HEK293T (cell line): ENCODE measurements around the gene IQSEC1.
A peak's percentile ranks its signal among the peaks of the same experiment; 100 is the strongest.

ENCODE experiments used
- CTCF ChIA-PET: fragments of 350-600 bp; formaldehyde crosslinking; extraction: SDS; loops from one replicate; lab custom pipeline; 2021; ENCODE audit warnings: antibody characterized with exemption, inconsistent platforms; lab: Yijun Ruan, JAX
- POLR2A ChIA-PET: fragments of 350-600 bp; formaldehyde crosslinking; extraction: SDS; loops from one replicate; lab custom pipeline; 2020; ENCODE audit warnings: antibody characterized with exemption, inconsistent platforms; lab: Yijun Ruan, JAX
- DNase-seq: peaks from one replicate; pipeline ENCODE4 v3.0.0; 2012; ENCODE audit warnings: mixed read lengths; ENCODE audit errors: extremely low spot score
- ARNT ChIP-seq: fragments of 450-650 bp; IDR thresholded peaks from 2 replicates; pipeline ENCODE4 v1.6.1; 2017; ENCODE audit warnings: mild to moderate bottlenecking
- BHLHE40 ChIP-seq: fragments of 450-650 bp; IDR thresholded peaks from 2 replicates; pipeline ENCODE4 v1.6.1; 2016; ENCODE audit warnings: mild to moderate bottlenecking, moderate library complexity, borderline replicate concordance
- CTBP1 ChIP-seq: fragments of 450-650 bp; IDR thresholded peaks from 2 replicates; pipeline ENCODE4 v1.6.1; 2016; ENCODE audit warnings: borderline replicate concordance
- ELF4 ChIP-seq: fragments of 450-650 bp; IDR thresholded peaks from 2 replicates; pipeline ENCODE4 v1.6.1; 2017; ENCODE audit warnings: antibody characterized with exemption
- FOXA1 ChIP-seq: fragments of 450-650 bp; IDR thresholded peaks from 2 replicates; pipeline ENCODE4 v1.6.1; 2016; ENCODE audit warnings: mild to moderate bottlenecking
- FOXK2 ChIP-seq: fragments of 450-650 bp; IDR thresholded peaks from 2 replicates; pipeline ENCODE4 v1.6.1; 2016; ENCODE audit warnings: mild to moderate bottlenecking
- FOXM1 ChIP-seq: fragments of 450-650 bp; IDR thresholded peaks from 2 replicates; pipeline ENCODE4 v1.6.1; 2017; ENCODE audit warnings: mild to moderate bottlenecking, borderline replicate concordance
- HDGF ChIP-seq: fragments of 450-650 bp; IDR thresholded peaks from 2 replicates; pipeline ENCODE4 v1.6.1; 2017; ENCODE audit warnings: antibody characterized with exemption, borderline replicate concordance
- L3MBTL2 ChIP-seq: fragments of 450-650 bp; conservative IDR thresholded peaks from 2 replicates; pipeline ENCODE4 v1.6.1; 2016; ENCODE audit warnings: mild to moderate bottlenecking
- LEF1 ChIP-seq: fragments of 450-650 bp; IDR thresholded peaks from 2 replicates; pipeline ENCODE4 v1.6.1; 2017; ENCODE audit warnings: mild to moderate bottlenecking, borderline replicate concordance
- NFRKB ChIP-seq: fragments of 450-650 bp; IDR thresholded peaks from 2 replicates; pipeline ENCODE4 v1.6.1; 2016; ENCODE audit warnings: mild to moderate bottlenecking, moderate library complexity
- SP1 ChIP-seq: fragments of 450-650 bp; IDR thresholded peaks from 2 replicates; pipeline ENCODE4 v1.6.1; 2017
- SUZ12 ChIP-seq: fragments of 450-650 bp; IDR thresholded peaks from 2 replicates; pipeline ENCODE4 v1.6.1; 2016; ENCODE audit warnings: mild to moderate bottlenecking
- TARDBP ChIP-seq: fragments of 450-650 bp; IDR thresholded peaks from 2 replicates; pipeline ENCODE4 v1.6.1; 2016
- ZNF384 ChIP-seq: fragments of 450-650 bp; IDR thresholded peaks from 2 replicates; pipeline ENCODE4 v1.6.1; 2016
- TF ChIP-seq, protein P1 (sequence below): fragments of 450-650 bp; IDR thresholded peaks from 2 replicates; pipeline ENCODE4 v1.6.1; 2016

Gene IQSEC1

GRCh38 chr3:13073326-13074005, at the start of gene IQSEC1:
TSS of gene IQSEC1 (minus strand) at chr3:13073429. CDS start at chr3:13073014, 415 bp downstream.
- CTCF ChIA-PET, result no interaction called here
- DNase-seq, result peak; percentile 32
- POLR2A ChIA-PET, result no interaction called here
- TF ChIP-seq LEF1, result no peak
- TF ChIP-seq TARDBP, result no peak
- no peak for TF ChIP-seq HDGF
- TF ChIP-seq SUZ12, result no peak
- TF ChIP-seq FOXK2, result no peak
- no peak for TF ChIP-seq L3MBTL2
- no peak for TF ChIP-seq CTBP1
- TF ChIP-seq BHLHE40, result no peak
- no peak for TF ChIP-seq ZNF384
- no peak for TF ChIP-seq ELF4
- TF ChIP-seq FOXM1, result no peak
- no peak for TF ChIP-seq SP1
- no peak for TF ChIP-seq FOXA1
- no peak for TF ChIP-seq NFRKB
- TF ChIP-seq ARNT, result no peak
- TF ChIP-seq, protein P1, sequence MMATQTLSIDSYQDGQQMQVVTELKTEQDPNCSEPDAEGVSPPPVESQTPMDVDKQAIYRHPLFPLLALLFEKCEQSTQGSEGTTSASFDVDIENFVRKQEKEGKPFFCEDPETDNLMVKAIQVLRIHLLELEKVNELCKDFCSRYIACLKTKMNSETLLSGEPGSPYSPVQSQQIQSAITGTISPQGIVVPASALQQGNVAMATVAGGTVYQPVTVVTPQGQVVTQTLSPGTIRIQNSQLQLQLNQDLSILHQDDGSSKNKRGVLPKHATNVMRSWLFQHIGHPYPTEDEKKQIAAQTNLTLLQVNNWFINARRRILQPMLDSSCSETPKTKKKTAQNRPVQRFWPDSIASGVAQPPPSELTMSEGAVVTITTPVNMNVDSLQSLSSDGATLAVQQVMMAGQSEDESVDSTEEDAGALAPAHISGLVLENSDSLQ, result no peak

GRCh38 chr3:13122081-13123012, 49.1 kb upstream of the IQSEC1 start:
- no peak for DNase-seq
- TF ChIP-seq FOXA1, result no peak
- TF ChIP-seq SUZ12, result no peak
- TF ChIP-seq HDGF, result no peak
- TF ChIP-seq FOXK2, result no peak
- no peak for TF ChIP-seq NFRKB
- TF ChIP-seq SP1, result no peak
- TF ChIP-seq ZNF384, result no peak
- no peak for TF ChIP-seq BHLHE40
- no peak for TF ChIP-seq ARNT
- TF ChIP-seq FOXM1, result no peak
- no peak for TF ChIP-seq TARDBP
- no peak for TF ChIP-seq LEF1
- TF ChIP-seq L3MBTL2, result no peak
- TF ChIP-seq ELF4, result no peak
- TF ChIP-seq CTBP1, result no peak
- TF ChIP-seq, protein P1, result no peak
- POLR2A ChIA-PET, result no interaction called here
- CTCF ChIA-PET, result interaction anchor here (0.6 kb wide), 1 partner anchor 10 kb away, joined by 3 read pairs; no protein-coding TSS in a partner anchor

GRCh38 chr3:13121553-13122001, 48.3 kb upstream of the IQSEC1 start:
- POLR2A ChIA-PET, result no interaction called here

GRCh38 chr3:13120928-13121552, 47.8 kb upstream of the IQSEC1 start:
- ChIA-PET POLR2A (no interaction called here), CTCF (no interaction called here)
- no peak for DNase-seq
- TF ChIP-seq, protein P1, result no peak
- TF ChIP-seq FOXK2 (no peak), ELF4 (no peak), NFRKB (no peak), TARDBP (no peak), HDGF (no peak), CTBP1 (no peak), SUZ12 (no peak), FOXM1 (no peak), BHLHE40 (no peak), LEF1 (no peak), FOXA1 (no peak), L3MBTL2 (no peak), ARNT (no peak), SP1 (no peak), ZNF384 (no peak)

More at GRCh38 chr3:13121553-13122001, 48.3 kb upstream of the IQSEC1 start:
- CTCF ChIA-PET, result no interaction called here
- no peak for DNase-seq
- TF ChIP-seq NFRKB (no peak), ZNF384 (no peak), TARDBP (no peak), FOXK2 (no peak), BHLHE40 (no peak), FOXM1 (no peak), CTBP1 (no peak), FOXA1 (no peak), ARNT (no peak), L3MBTL2 (no peak), SUZ12 (no peak), SP1 (no peak), LEF1 (no peak), ELF4 (no peak), HDGF (no peak)
- TF ChIP-seq, protein P1, result no peak
